Activated naive CD8-positive, alpha-beta T cell treated with anti-CD3 and anti-CD28 coated beads, Interleukin-2, amount 50 U/mL, for 16 hours (primary cell): ENCODE measurements around the gene COX18.

Source experiments
- DNase-seq: peaks from one replicate; pipeline ENCODE4 v3.0.0-alpha.2; 2020; ENCODE audit warnings: low read depth, low spot score

COX18 gene

GRCh38 chr4:73053076-73053475 lies 16.4 kb downstream of the COX18 start:
- no peak for DNase-seq

DNA sequence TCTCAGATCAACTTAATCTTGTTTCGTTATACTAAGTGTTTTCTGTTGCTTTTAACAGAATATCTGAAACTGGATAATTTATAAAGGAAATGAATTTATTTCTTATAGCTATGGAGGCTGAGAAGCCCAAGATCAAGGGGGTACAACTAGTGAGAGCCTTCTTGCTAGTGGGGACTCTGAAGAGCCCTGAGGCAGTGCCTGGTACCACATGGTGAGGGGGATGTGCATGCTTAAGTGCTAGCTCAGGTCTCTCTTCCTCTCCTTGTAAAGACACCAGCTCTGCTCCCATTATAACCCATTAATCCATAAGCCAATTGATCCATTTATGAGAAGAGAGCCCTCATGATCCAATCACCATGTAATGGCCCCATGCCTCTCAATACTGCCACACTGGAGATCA lies 17.9 kb downstream of the COX18 start:
- no peak for DNase-seq

GRCh38 chr4:73045879-73046278 lies 23.6 kb downstream of the COX18 start:
- DNase-seq = no peak

GRCh38 chr4:73037057-73037456 lies 32.5 kb downstream of the COX18 start:
- DNase-seq = no peak

- DNase-seq = no peak
These were observed 33.4 kb downstream of the COX18 start for GRCh38 chr4:73036123-73036522.

GRCh38 chr4:73034896-73035295 lies 34.6 kb downstream of the COX18 start:
- DNase-seq = no peak

- DNase-seq = no peak
These were observed 40.9 kb downstream of the COX18 start for GRCh38 chr4:73028621-73029020.

GRCh38 chr4:73021634-73022033 lies 47.9 kb downstream of the COX18 start:
- DNase-seq = no peak

DNA sequence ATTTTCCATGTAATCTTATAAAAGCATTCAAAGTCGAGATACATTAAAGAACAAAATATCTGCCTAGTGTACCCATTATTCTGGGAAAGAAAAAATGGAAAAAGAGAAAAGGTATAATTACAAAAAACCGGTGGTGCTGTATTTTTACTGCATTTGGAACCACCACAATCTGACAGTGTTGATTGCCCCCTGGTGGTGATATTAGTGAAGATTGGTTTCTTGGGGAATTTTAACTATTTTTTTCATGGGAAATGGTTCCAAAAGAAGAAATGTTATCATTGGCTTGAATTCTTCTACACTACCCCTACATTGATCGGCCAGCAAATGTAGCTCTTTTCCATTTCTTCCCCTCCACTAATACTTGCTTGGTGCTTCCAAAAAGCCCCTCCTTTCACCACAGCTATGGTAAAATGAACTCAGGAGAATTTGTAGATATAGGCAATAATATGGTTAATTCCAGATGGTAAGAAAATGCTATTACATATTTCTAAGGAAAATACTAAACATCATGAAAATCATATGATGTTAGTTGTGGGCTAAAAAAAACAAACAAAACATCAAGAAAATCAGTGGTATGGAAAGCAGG lies 50.0 kb downstream of the COX18 start:
- no peak for DNase-seq

GRCh38 chr4:73018595-73018994 lies 50.9 kb downstream of the COX18 start:
- DNase-seq = no peak

DNA sequence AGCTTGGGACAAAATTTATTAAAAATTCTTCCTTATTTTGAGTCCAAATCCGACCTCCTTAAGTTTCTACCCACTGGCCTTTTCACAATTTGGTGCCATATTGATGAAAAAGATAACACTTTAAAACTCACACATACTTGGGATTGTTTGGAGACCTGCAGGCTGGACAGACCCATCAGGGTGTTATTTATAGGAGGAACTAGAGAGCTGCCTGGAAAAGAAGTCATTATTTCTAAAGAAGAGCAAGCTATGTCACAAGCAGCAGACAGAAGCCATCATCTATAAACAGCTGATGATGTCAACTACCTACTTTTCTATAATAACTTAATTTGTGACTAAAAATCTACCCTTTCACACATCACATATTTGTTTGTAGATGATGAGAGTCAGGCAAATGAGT lies 56.2 kb downstream of the COX18 start:
- DNase-seq = no peak

DNA sequence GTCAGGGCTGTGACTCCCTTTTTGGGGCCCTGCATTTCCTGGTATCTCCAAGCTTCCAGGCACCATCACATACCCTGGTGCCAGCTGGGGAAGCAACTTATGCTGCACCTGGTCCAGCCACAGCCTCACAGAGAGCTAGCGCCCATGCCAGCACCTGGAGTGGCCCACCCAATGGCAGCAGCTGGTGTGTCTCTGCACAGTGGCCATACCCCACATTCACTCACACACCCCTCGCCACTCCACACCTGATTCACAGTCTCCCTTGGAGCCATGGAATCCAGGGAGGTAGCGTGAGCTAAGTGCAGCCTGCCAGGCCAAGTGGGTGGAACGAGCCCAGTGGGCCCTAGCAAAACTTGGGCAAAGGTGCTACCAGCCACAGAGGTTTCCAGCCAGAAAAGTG lies 56.8 kb downstream of the COX18 start:
- DNase-seq = no peak

GRCh38 chr4:73011629-73011985 lies 57.9 kb downstream of the COX18 start:
- no peak for DNase-seq

GRCh38 chr4:73010789-73011628 lies 58.5 kb downstream of the COX18 start:
- DNase-seq = no peak

GRCh38 chr4:73007526-73008100 lies 61.9 kb downstream of the COX18 start:
- DNase-seq = no peak

- DNase-seq = no peak
These were observed 63.1 kb downstream of the COX18 start for GRCh38 chr4:73006286-73006990.

DNA sequence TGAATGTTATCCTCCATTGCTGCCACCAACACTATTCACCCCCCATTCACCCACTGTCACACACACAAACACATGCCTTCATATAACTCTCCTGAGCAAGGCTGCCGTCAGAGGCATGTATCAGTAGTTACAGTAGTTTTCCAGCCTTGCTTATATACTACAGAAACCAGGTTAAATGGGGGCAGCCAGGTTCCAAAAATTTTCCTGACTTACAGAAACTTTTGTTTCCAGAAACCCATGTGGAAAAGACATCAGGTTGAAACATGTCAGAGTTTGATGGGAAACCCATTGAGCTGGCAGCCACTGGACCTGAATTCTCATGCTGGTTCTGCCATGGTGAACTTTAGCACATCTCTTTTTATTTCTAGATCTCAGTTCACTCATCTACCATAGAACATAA lies 64.0 kb downstream of the COX18 start:
- DNase-seq = no peak
